Hepatocyte (in vitro differentiated cells): ENCODE results near the gene S1PR3. TPM values are rescaled to one million over a fixed set of nuclear protein-coding genes. Genes with fewer than 3 reads are reported as not detected.

Experiments used
- DNase-seq: peaks from one replicate; pipeline ENCODE4 v3.0.0-alpha.2; 2016; ENCODE audit warnings: low spot score
- H2AFZ ChIP-seq: fragments of 200-600 bp; sonication (generic); 2 replicates; pipeline ENCODE4 v1.6.0; 2016; ENCODE audit warnings: antibody characterized with exemption, mild to moderate bottlenecking
- H3K27ac ChIP-seq: fragments of 200-600 bp; sonication (generic); 2 replicates; pipeline ENCODE4 v1.5.1; 2016; ENCODE audit warnings: mild to moderate bottlenecking
- H3K27me3 ChIP-seq: fragments of 200-600 bp; sonication (generic); 2 replicates; pipeline ENCODE4 v1.6.1; 2016
- H3K36me3 ChIP-seq: fragments of 200-600 bp; sonication (generic); replicated peaks from 2 replicates; pipeline ENCODE4 v1.5.1; 2016; ENCODE audit warnings: low read depth; ENCODE audit not compliant: insufficient read depth
- H3K4me1 ChIP-seq: fragments of 200-600 bp; sonication (generic); 2 replicates; pipeline ENCODE4 v1.5.1; 2016; ENCODE audit warnings: mild to moderate bottlenecking, moderate library complexity; ENCODE audit not compliant: insufficient read depth
- H3K4me2 ChIP-seq: fragments of 200-600 bp; sonication (generic); 2 replicates; pipeline ENCODE4 v1.6.0; 2016
- H3K4me3 ChIP-seq: fragments of 200-600 bp; sonication (generic); 2 replicates; pipeline ENCODE4 v1.5.1; 2016; ENCODE audit warnings: mild to moderate bottlenecking
- H3K79me2 ChIP-seq: fragments of 200-600 bp; sonication (generic); 2 replicates; pipeline ENCODE4 v1.6.0; 2017; ENCODE audit warnings: mild to moderate bottlenecking
- H3K9me2 ChIP-seq: fragments of 200-600 bp; sonication (generic); replicated peaks from 2 replicates; pipeline ENCODE4 v1.6.0; 2017; ENCODE audit warnings: mild to moderate bottlenecking; ENCODE audit not compliant: insufficient read depth
- H3K9me3 ChIP-seq: fragments of 200-600 bp; sonication (generic); 2 replicates; pipeline ENCODE4 v1.5.1; 2016; ENCODE audit warnings: low read depth, mild to moderate bottlenecking
- H4K20me1 ChIP-seq: fragments of 200-600 bp; sonication (generic); 2 replicates; pipeline ENCODE4 v1.6.0; 2016; ENCODE audit warnings: mild to moderate bottlenecking; ENCODE audit not compliant: insufficient read depth, poor library complexity, severe bottlenecking
- CTCF ChIP-seq: fragments of 200-600 bp; sonication (generic); IDR thresholded peaks from 2 replicates; pipeline ENCODE4 v1.5.1; 2016; ENCODE audit warnings: antibody characterized with exemption, mild to moderate bottlenecking; ENCODE audit not compliant: poor library complexity
- EZH2 ChIP-seq: fragments of 200-600 bp; sonication (generic); IDR thresholded peaks from 2 replicates; pipeline ENCODE4 v1.6.1; 2016; ENCODE audit warnings: antibody characterized with exemption, mild to moderate bottlenecking, borderline replicate concordance
- EZH2phosphoT487 ChIP-seq: fragments of 200-600 bp; sonication (generic); IDR thresholded peaks from one replicate; pipeline ENCODE4 v1.6.1; 2018; ENCODE audit warnings: antibody characterized with exemption, mild to moderate bottlenecking, low read depth, moderate library complexity; ENCODE audit not compliant: unreplicated experiment, severe bottlenecking
- WGBS: methylation state at CpG from one replicate; pipeline ENCODE4 v1.1.6; 2016; ENCODE audit warnings: low lambda C conversion rate; ENCODE audit errors: missing lambda C conversion rate; 5-methylcytosine and 5-hydroxymethylcytosine counted together
- polyA plus RNA-seq: library from polyadenylated mRNA; unstranded; fragments of >200 nt; fragmentation: Nextera tagmentation; extraction: Ambion mirVana; gene quantifications from 2 replicates; pipeline ENCODE4 v1.2.1, GENCODE V29; 2016
- total RNA-seq: library from RNA; depleted of rRNA; stranded (reverse); fragments of >200 nt; gene quantifications from 2 replicates; pipeline ENCODE4 v1.2.3, GENCODE V29; 2014

Gene S1PR3
- total and polyA plus RNA-seq, 2 experiments from 2014 or later = 21.4 to 46.1 TPM

GRCh38 chr9:88975966-88976889 is 15.0 kb upstream of the S1PR3 start:
- 80% methylated on average over 8 of the region's 8 CpGs for WGBS
- no peaks in the 10 kb centered on the region for H3K4me1 ChIP-seq
- TF ChIP-seq EZH2phosphoT487 (no peak), EZH2 (no peak), CTCF (no peak)
- H3K4me2 ChIP-seq = no peak overlapping the region
- no peaks in the 10 kb centered on the region for H3K9me2 ChIP-seq
- no peak overlapping the region for H2AFZ ChIP-seq
- H3K36me3 ChIP-seq = no peaks in the 10 kb centered on the region
- H3K4me3 ChIP-seq = no peak overlapping the region
- H4K20me1 ChIP-seq = no peaks in the 10 kb centered on the region
- no peak overlapping the region for H3K27ac ChIP-seq
- no peaks in the 10 kb centered on the region for H3K79me2 ChIP-seq
- H3K27me3 ChIP-seq = no peaks in the 10 kb centered on the region
- no peak for DNase-seq
- H3K9me3 ChIP-seq = no peaks in the 10 kb centered on the region

DNA sequence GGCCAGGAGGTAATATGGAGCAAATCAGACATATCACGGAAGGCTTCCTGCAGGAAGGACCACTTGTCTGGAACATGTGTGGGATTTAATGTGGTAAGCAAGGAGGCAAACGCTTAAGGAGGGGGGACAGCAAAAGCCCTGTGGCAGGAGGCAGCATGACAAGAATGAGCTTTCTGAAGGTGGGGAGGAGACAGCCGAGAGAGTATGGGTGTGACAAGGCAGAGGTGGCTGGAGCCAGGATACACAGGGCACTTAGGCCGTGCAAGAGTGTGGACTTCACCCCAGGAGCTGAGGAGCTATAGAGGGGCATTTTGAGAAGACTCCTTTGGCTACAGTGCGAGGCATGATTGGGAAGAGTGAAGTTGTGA is 14.4 kb upstream of the S1PR3 start:
- Histone ChIP-seq H4K20me1 (no peaks in the 10 kb centered on the region), H3K4me3 (no peak overlapping the region), H3K79me2 (no peaks in the 10 kb centered on the region), H2AFZ (no peak overlapping the region), H3K27me3 (no peaks in the 10 kb centered on the region), H3K9me2 (no peaks in the 10 kb centered on the region), H3K4me2 (no peak overlapping the region), H3K27ac (no peak overlapping the region), H3K4me1 (no peaks in the 10 kb centered on the region), H3K9me3 (no peaks in the 10 kb centered on the region), H3K36me3 (no peaks in the 10 kb centered on the region)
- no peak for DNase-seq
- TF ChIP-seq EZH2 = no peak
- no peak for TF ChIP-seq CTCF
- no peak for TF ChIP-seq EZH2phosphoT487
- 88% methylated on average over 5 of the region's 5 CpGs for WGBS

GRCh38 chr9:88978034-88978433 is 13.2 kb upstream of the S1PR3 start:
- Histone ChIP-seq H3K27me3 (no peaks in the 10 kb centered on the region), H3K79me2 (no peaks in the 10 kb centered on the region), H3K27ac (no peak overlapping the region), H3K36me3 (no peaks in the 10 kb centered on the region), H3K4me1 (no peaks in the 10 kb centered on the region), H2AFZ (no peak overlapping the region), H3K4me2 (no peak overlapping the region), H3K4me3 (no peak overlapping the region), H3K9me2 (no peaks in the 10 kb centered on the region), H3K9me3 (no peaks in the 10 kb centered on the region), H4K20me1 (no peaks in the 10 kb centered on the region)
- TF ChIP-seq EZH2 (no peak), EZH2phosphoT487 (no peak), CTCF (no peak)
- DNase-seq = no peak
- WGBS = 83% methylated on average over 5 of the region's 5 CpGs
